BLaER1 treated with 17β-estradiol and CSF1 and Interleukin-3, amounts not matched to agents 10 nM and 100 nM (cell line): Measurements from ENCODE around the gene PDE11A.

Experiments used
- H3K27ac ChIP-seq, 11 experiments: shearing (Covaris generic); formaldehyde crosslinking; 2 replicates each; pipeline ENCODE4 v1.8.1; 2022
- H3K27me3 ChIP-seq, 11 experiments: shearing (Covaris generic); formaldehyde crosslinking; 2 replicates each; pipeline ENCODE4 v1.8.1; 2022
- H3K36me3 ChIP-seq, 11 experiments: shearing (Covaris generic); formaldehyde crosslinking; 2 replicates each; pipeline ENCODE4 v1.8.1; 2022
- H3K4me1 ChIP-seq, 10 experiments: shearing (Covaris generic); formaldehyde crosslinking; 2 replicates each; pipeline ENCODE4 v1.8.1; 2022
- H3K4me2 ChIP-seq, 11 experiments: shearing (Covaris generic); formaldehyde crosslinking; 2 replicates each; pipeline ENCODE4 v1.8.1; 2022
- H3K4me3 ChIP-seq, 10 experiments: shearing (Covaris generic); formaldehyde crosslinking; 2 replicates each; pipeline ENCODE4 v1.8.1; 2022
- H3K9ac ChIP-seq, 11 experiments: shearing (Covaris generic); formaldehyde crosslinking; 2 replicates each; pipeline ENCODE4 v1.8.1; 2022
- H3K9me3 ChIP-seq, 11 experiments: shearing (Covaris generic); formaldehyde crosslinking; replicated peaks in 1 of 11; 2 replicates each; pipeline ENCODE4 v1.8.1; 2022
- H4K20me1 ChIP-seq, 11 experiments: shearing (Covaris generic); formaldehyde crosslinking; 2 replicates each; pipeline ENCODE4 v1.8.1; 2022
- Cebpa-rat ChIP-seq, 11 experiments: shearing (Covaris generic); IDR thresholded peaks; 2 replicates each; pipeline ENCODE4 v1.8.1; 2022

Gene PDE11A

DNA sequence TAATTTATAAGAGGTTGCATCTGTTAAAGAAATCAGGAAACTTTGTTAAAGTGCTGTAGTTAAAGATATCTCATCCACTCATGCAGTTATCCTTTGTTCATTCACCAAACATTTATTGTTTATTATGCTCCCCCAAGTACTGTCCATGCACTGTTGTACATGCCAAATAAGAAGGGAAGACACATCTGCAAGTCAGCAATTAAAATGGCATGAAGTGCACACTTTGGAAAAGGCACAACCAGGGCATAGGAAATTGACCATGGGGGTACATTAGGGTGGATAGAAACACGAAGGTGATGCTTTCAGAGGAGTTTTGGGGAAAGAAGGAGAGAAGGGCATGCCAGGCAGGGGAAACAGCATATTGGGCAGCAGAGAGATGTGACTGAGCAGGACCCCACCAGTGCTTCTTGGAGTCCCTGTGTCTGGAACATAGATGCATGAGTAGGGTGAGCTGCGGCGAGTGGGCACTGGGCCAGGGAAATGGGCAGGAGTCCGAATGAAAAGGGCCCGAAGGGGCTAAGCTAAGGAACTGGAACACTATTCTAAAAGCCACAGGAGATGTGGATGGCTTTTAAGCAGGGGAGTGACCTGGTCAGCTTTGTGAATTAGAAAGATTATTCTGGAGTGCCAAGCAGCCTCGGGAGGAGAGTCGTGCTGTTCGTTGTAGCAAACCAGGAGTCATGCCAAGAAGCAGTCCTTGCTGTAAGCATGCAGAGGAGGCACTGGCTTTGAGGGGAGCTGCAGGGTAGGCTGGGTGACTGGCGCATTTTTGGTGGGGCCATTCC, 363.7 kb downstream of the PDE11A start:
- no peak for TF ChIP-seq Cebpa-rat (IDR thresholded peaks at IDR 0.05)

DNA sequence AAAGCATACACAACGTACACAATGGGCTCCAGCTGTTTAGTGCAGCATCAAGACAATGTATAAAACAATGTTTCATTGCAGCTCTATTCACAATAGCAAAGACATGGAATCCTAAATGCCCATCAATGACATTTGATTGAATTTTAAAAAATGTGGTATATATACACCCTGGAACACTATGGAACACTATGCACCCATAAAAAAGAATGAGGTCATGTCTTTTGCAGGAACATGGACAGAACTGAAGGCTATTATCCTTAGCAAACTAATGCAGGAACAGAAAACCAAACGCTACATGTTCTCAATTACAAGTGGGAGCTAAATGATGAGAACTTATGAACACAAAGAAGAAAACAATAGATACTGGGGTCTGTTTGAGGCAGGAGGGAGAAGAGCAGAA, 364.5 kb downstream of the PDE11A start:
- no peak for TF ChIP-seq Cebpa-rat (IDR thresholded peaks at IDR 0.05)
- H3K27me3 ChIP-seq: no peaks in the 10 kb centered on the region
- H3K4me3 ChIP-seq: no peak overlapping the region
- no peak overlapping the region for H3K9ac ChIP-seq
- no peaks in the 10 kb centered on the region for H4K20me1 ChIP-seq
- H3K27ac ChIP-seq: no peak overlapping the region
- no peaks in the 10 kb centered on the region for H3K36me3 ChIP-seq
- H3K4me1 ChIP-seq: no peaks in the 10 kb centered on the region
- no peak overlapping the region for H3K4me2 ChIP-seq
- no peaks in the 10 kb centered on the region for H3K9me3 ChIP-seq

More for the DNA sequence above, 363.7 kb downstream of the PDE11A start:
- H3K27me3 ChIP-seq: no peaks in the 10 kb centered on the region
- H3K36me3 ChIP-seq: no peaks in the 10 kb centered on the region
- no peak overlapping the region for H3K4me2 ChIP-seq
- no peaks in the 10 kb centered on the region for H3K9me3 ChIP-seq
- no peak overlapping the region for H3K9ac ChIP-seq
- no peaks in the 10 kb centered on the region for H3K4me1 ChIP-seq
- H4K20me1 ChIP-seq: no peaks in the 10 kb centered on the region
- H3K4me3 ChIP-seq: no peak overlapping the region
- H3K27ac ChIP-seq: no peak overlapping the region

DNA sequence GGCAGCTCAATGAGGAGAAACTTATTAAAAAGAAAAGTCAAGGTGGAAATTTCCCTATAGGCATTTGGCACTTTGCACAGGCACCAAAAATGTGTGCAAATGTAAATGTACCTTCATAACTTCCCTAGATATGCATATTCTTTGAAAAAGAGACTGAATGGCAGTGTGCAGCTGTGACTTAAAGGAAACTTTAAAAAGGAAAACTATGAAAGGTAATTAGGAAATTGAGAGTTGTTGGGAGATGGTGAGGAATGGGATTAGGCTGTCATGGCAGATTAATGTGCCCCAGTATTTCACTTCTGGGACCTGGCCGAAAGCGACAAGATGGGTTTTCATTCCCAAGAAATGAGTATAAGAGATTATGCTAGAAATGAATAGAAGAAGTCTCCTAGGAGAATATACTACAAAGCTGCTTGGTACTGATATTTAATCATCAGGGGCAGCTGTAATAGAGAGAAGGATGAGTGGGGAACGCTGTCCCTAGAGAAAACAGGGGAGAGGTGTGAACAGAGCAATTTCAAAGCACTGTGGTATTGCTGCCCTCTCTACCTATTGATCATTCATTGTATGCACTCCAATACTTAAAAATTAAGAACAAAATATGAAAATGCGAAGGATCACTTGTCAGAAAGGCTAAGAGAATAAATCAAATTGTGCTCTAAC, 366.9 kb downstream of the PDE11A start:
- no peak overlapping the region for H3K4me2 ChIP-seq
- H3K9ac ChIP-seq: no peak overlapping the region
- H3K4me1 ChIP-seq: no peaks in the 10 kb centered on the region
- no peaks in the 10 kb centered on the region for H3K9me3 ChIP-seq
- H3K27ac ChIP-seq: no peak overlapping the region
- H3K27me3 ChIP-seq: no peaks in the 10 kb centered on the region
- H3K36me3 ChIP-seq: no peaks in the 10 kb centered on the region
- H4K20me1 ChIP-seq: no peaks in the 10 kb centered on the region
- no peak for TF ChIP-seq Cebpa-rat (IDR thresholded peaks at IDR 0.05)
- H3K4me3 ChIP-seq: no peak overlapping the region

DNA sequence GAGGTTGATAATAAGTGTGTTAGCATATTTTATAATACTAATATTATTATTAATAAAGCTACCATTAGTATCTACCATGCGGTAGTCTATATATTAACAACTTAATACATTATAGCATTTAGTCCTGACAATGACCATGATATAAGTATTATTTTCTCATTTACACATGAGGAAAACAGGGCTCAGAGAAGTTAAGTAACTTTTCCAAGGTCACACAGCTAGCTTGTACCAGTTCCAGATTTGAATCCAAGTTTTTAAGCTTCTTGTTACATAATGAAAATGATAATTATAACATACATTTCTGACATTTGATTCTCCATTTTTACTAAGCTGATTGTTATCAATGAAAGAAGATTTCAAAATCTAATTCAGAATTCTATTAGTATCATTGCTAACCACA, 369.4 kb downstream of the PDE11A start:
- no peaks in the 10 kb centered on the region for H3K36me3 ChIP-seq
- H3K27ac ChIP-seq: no peak overlapping the region
- H3K4me3 ChIP-seq: no peak overlapping the region
- no peaks in the 10 kb centered on the region for H3K4me1 ChIP-seq
- H3K9me3 ChIP-seq: no peaks in the 10 kb centered on the region
- no peak for TF ChIP-seq Cebpa-rat (IDR thresholded peaks at IDR 0.05)
- no peaks in the 10 kb centered on the region for H4K20me1 ChIP-seq
- H3K4me2 ChIP-seq: no peak overlapping the region
- H3K9ac ChIP-seq: no peak overlapping the region
- no peaks in the 10 kb centered on the region for H3K27me3 ChIP-seq

DNA sequence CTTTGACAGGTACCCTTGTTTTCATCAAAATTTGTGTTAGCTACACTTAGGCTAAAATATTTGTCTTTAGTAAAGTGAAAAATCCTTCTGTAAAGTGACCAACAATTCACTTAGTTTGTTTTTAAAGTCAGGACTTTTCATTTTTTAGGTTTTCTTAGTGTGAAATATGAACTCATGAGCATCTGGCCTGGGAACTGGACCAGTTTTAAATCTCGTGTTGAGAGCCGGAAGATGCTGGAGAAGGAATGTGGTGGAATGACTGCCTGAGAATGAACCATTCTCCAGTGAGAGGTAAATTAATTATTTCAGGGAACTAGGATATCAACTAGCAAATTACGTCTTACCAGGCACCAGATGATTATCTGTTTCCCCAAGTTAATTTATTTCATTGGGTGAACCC, 374.3 kb downstream of the PDE11A start:
- no peak for TF ChIP-seq Cebpa-rat (IDR thresholded peaks at IDR 0.05)
- H3K4me3 ChIP-seq: no peak overlapping the region

DNA sequence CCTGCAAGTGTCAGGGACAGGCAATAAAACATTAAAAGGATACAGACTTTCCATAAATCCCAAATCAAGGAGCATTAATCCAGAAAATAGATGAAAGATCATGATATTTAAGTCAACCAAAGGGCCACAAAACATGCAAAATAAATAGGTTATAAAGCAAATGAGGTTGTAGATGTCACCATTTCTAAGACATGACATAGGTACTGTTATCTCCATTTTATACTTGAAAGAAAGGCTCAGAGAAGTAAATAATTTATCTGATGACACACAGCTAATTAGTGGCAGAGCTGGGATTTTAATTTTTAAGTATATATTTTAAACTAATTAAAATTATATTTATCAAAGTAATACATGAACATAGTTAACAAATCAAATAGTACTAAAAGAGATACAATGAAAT, 378.2 kb downstream of the PDE11A start:
- Histone ChIP-seq H3K9ac (no peak overlapping the region), H4K20me1 (no peaks in the 10 kb centered on the region), H3K4me3 (no peak overlapping the region), H3K4me1 (no peaks in the 10 kb centered on the region), H3K27me3 (no peaks in the 10 kb centered on the region), H3K4me2 (no peak overlapping the region), H3K36me3 (no peaks in the 10 kb centered on the region), H3K9me3 (no peaks in the 10 kb centered on the region), H3K27ac (no peak overlapping the region)
- TF ChIP-seq Cebpa-rat (IDR thresholded peaks at IDR 0.05): no peak

More for the DNA sequence above, 374.3 kb downstream of the PDE11A start:
- no peaks in the 10 kb centered on the region for H3K4me1 ChIP-seq
- H3K36me3 ChIP-seq: no peaks in the 10 kb centered on the region
- no peaks in the 10 kb centered on the region for H4K20me1 ChIP-seq
- H3K9me3 ChIP-seq: no peaks in the 10 kb centered on the region
- no peak overlapping the region for H3K27ac ChIP-seq
- no peak overlapping the region for H3K9ac ChIP-seq
- no peaks in the 10 kb centered on the region for H3K27me3 ChIP-seq
- H3K4me2 ChIP-seq: no peak overlapping the region

DNA sequence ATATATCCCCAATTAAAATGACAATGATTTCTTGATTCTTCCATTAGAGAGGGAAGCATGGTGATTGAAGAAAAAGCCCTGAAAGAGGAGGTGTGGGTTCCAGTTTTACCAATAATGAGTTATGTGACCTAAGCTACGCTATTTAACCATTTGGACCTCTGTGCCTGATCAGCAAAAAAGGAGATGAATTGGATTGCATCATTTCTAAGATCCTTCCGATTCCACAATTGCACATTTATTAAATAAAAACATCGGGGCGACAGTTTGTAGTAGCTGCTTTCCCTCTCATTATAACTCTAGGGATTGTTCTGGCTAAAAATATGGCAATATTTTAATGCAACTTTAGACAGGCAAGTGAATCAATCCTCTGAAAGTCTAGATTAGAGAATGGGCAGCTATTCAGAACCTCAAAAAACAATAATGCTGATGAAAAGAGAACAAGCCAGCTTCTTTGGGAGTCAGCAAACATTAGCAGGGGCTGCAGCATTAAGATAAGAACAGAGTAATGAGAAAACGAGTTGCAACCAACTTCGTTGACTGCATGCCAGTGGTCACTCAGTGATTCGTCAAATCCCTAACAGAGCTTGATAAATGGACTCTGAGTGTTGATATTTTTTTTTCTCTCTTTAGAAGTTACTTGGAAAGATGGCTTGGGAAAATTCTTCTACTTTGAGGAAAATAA, 378.8 kb downstream of the PDE11A start:
- Histone ChIP-seq H4K20me1 (no peaks in the 10 kb centered on the region), H3K4me2 (no peak overlapping the region), H3K4me3 (no peak overlapping the region), H3K36me3 (no peaks in the 10 kb centered on the region), H3K27ac (no peak overlapping the region), H3K9ac (no peak overlapping the region), H3K27me3 (no peaks in the 10 kb centered on the region), H3K9me3 (no peaks in the 10 kb centered on the region), H3K4me1 (no peaks in the 10 kb centered on the region)
- no peak for TF ChIP-seq Cebpa-rat (IDR thresholded peaks at IDR 0.05)

DNA sequence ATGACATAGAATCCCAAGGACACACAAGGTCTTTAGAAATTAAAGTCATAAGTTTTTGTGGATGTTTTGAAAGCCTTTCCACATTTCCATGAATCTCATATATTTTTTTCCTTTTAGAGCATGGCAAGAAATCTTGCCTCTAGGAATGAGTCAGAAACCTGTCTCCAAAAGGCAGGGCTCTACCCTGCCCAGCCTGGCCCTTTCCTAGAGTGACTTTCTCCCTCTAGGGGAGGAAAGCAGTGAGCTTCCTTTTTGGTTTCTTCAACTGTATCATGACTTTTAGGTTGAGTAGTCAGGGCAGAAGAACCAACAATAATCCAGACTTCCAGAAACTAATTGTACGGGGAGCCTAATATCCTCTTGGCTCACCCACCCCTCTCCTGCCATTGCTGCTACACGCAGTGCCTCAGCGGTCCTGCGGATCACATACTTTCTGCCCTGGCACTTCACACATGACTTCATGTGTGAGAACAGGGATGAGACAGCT, 379.8 kb downstream of the PDE11A start:
- H3K27me3 ChIP-seq: no peaks in the 10 kb centered on the region
- no peaks in the 10 kb centered on the region for H4K20me1 ChIP-seq
- no peak overlapping the region for H3K9ac ChIP-seq

DNA sequence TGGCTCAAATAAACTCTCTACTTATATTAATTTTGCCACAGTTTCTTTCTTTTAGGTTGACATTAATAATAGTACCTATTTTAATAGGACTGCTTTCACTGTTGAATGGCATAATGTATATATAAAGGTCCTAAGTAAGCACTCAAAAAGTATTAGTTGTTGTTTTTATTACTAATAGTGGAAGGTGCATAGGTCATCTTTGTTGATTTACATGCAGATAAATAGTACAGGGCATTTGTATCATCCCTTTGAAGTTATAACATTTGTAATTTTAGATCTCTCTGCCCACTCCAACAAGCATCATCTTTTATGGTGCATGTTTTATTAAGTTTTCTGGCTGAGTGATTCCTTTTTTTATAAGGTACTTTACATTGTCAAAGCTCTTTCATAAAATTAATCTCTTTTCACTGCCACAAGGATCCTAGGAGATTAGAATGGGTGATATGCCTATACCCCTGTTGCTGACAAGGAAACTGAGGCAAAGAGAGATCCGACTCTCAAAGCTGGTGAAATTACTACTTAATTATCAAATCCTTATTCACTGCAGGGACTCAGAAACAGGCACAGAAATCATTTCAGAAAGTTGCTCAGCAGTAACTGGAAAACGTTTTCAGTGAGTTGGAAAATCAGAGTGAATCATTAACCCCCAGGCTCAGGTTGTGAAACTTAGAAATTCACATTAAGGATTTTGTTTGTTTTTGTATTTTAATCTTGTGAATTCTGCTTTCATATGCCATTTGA, 380.4 kb downstream of the PDE11A start:
- Histone ChIP-seq H3K27ac (no peak overlapping the region), H3K4me1 (no peaks in the 10 kb centered on the region), H3K9me3 (no peaks in the 10 kb centered on the region), H3K4me3 (no peak overlapping the region), H3K27me3 (no peaks in the 10 kb centered on the region), H4K20me1 (no peaks in the 10 kb centered on the region), H3K36me3 (no peaks in the 10 kb centered on the region), H3K4me2 (no peak overlapping the region), H3K9ac (no peak overlapping the region)
- no peak for TF ChIP-seq Cebpa-rat (IDR thresholded peaks at IDR 0.05)

More for the DNA sequence above, 379.8 kb downstream of the PDE11A start:
- TF ChIP-seq Cebpa-rat (IDR thresholded peaks at IDR 0.05): no peak
- Histone ChIP-seq H3K36me3 (no peaks in the 10 kb centered on the region), H3K4me3 (no peak overlapping the region), H3K4me2 (no peak overlapping the region), H3K4me1 (no peaks in the 10 kb centered on the region), H3K9me3 (no peaks in the 10 kb centered on the region), H3K27ac (no peak overlapping the region)
